GM18909 (cell line): ENCODE measurements around the gene POLDIP2.
A peak's percentile ranks its signal among the peaks of the same experiment; 100 is the strongest.

ENCODE experiments used
- ATAC-seq: cut with Tn5 transposase; IDR thresholded peaks from one replicate; pipeline ENCODE4 v1.9.1; 2021; ENCODE audit warnings: mild to moderate bottlenecking; ENCODE audit not compliant: unreplicated experiment, poor library complexity

The POLDIP2 gene

DNA sequence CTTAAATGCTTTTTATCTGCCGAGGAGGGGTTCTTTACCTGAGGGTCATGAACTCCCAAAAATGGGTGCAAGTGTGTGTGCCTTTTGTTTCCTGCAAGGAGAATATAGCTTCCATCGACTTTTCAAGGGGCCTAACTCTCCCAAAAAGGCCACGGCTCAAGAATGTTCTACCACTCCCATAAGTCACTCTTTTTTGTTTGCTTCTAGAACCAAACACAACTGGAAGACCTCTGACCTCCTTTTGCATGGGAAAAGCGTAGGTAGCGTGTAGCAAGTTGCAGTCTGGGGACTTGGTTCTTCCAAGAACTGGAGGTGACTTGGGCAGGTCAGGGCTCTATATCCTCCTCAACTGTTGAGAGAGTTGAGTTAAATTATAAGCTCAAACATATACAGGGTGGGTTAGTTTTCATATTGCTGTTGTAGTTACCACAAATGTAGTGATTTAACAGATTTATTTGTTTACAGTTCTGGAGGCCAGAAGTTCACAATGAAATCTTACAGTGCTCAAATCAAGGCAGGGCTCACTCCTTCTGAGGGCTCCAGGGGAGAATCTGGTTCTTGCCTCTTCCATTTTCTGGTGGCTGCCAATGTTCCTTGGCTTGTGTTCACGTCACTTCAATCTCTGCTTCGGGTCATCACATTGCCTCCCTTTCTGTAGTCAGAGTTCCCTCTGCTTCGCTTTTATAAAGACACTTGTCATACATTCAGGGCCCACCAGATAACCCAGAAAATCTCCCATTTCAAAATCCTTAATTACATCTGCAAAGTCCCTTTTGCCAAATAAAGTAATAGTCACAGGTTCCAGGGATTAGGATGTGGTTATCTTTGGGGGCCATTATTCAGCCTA, 36.9 kb downstream of the POLDIP2 start:
- no peak for ATAC-seq

DNA sequence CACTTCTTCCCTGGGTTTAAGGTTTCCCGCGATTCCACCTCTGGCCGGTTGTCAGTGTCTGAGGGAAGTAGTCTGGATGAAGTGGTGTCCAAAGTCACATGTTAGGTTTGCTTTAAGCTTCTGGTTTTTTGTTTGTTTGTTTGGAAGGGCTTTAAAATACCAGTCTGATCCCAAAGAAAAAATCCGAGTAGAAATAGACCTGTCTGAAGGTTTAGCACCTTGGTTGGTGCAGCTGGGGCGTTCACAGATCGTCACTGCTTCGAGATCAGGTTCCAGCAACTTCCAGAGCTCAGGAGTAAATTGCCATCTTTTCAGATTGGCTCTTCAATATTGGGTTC, 37.8 kb downstream of the POLDIP2 start:
- no peak for ATAC-seq

DNA sequence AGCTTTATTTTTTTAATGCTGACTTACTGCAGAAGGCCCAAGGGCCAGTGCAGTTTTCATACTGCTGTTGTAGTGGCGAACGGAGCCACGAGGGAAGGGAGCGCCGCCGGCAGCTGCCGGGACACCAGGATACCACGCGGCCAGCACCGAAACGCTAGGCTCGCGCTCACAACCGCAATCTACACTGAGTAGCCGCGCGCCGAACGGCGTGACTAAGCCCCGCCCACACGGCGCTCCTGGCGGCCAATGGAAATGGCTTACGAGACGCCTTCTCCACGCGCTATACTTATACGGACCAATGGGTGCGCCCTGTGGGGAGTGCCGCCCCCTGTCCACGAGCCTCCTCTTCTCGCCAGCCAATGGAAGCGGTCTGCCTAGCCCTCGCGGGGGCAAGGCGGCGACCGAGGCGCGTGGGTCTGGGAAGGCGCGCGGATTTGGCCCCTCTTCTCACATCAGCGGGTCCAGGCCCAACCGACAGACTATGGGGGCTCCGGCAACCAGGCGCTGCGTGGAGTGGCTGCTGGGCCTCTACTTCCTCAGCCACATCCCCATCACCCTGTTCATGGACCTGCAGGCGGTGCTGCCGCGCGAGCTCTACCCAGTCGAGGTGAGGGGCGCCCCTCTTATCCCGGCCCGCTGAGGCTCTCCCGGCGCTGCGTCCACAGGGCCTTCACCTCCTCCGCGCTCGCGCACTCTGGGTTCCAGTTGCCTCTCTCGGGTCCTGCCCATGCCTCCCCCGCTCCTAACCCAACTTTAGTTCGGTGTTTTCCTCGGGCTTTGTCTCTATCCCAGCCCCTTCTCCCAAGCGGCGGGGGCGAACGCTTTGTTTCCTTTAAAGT, 38.3 kb downstream of the POLDIP2 start, which contains the start of gene TMEM97:
Gene TMEM97, plus strand, starts transcription at position 442 of the 839 bp plus-strand sequence. Its CDS starts 40 bp downstream, at position 482.
- peak; percentile 93 for ATAC-seq

DNA sequence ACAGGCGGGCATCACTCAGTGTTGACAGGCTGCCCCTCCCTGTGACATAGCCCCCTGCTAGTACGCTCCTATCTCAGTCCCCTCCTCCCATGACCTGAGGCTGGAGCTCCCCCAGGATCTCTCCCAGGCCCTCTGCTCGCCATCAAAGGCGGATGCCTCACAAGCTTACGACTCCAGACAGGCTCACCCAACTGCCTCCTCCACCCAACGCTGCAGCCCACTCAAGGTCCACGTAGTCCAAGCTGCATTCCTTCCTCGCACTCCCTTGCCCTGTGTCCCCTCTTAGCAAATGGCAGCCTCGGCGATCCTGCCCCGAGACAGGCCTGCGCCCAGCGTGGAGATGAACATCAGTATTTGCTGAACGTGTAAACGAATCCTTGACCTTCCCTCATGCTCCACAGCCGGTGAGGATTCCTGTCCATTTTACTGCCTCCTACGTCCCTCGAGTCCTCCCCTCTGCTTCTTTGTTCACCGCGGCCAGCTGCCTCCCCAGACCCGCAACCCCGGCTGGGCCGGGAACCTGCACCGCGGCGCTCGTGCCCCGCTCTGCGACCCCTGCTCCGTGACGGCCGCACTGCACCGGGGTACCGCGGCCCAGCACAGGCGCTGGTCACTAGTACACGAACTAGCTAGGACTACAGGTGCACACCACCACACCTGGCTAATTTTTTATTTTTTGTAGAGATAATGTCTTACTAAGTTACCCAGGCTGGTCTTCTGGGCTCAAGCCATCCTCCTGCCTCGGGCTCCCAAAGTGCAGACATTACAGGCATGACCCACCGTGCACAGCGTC, 39.2 kb downstream of the POLDIP2 start:
- peak; percentile 10 for ATAC-seq

DNA sequence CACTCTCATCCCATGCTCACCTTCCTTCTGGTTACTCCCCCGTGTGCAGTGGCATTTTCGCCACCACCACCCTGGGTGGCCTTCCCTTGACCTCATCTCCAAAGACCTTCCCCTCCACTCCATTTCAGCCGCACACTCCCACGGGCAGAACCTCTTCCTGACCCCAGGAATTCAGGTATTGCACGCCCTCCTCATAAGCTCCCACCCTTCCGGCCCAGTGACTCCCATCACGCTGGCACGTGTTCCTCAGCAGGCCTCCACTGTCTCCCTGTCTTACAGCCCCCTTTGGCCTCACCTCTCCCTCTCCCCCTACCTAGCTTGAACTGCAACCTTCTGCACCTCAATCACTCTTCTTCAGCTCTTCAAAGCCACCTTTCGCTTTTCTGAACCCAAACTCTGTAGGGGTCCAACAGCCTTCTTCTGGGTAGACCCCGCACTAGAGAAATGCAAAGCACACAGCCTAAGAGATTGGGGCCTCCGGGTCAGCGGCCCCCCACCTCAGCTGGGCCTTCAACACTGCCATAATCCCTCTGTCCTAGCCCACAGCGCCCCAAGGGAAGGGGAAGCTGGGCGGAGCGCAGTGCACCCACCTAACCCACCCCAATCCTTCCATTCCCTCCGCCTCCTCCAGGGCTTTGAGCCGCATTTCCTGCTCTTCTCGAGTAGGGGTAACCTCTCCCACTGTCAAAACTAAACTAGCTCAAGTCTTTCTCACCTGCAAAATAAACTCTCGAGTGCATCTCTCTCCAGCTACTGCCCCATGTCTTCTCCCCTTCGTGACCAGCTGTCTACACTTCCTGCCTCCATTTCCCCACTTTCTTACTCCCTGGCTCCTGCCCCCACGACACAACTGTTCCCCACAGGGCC, 40.0 kb downstream of the POLDIP2 start:
- ATAC-seq, result no peak

DNA sequence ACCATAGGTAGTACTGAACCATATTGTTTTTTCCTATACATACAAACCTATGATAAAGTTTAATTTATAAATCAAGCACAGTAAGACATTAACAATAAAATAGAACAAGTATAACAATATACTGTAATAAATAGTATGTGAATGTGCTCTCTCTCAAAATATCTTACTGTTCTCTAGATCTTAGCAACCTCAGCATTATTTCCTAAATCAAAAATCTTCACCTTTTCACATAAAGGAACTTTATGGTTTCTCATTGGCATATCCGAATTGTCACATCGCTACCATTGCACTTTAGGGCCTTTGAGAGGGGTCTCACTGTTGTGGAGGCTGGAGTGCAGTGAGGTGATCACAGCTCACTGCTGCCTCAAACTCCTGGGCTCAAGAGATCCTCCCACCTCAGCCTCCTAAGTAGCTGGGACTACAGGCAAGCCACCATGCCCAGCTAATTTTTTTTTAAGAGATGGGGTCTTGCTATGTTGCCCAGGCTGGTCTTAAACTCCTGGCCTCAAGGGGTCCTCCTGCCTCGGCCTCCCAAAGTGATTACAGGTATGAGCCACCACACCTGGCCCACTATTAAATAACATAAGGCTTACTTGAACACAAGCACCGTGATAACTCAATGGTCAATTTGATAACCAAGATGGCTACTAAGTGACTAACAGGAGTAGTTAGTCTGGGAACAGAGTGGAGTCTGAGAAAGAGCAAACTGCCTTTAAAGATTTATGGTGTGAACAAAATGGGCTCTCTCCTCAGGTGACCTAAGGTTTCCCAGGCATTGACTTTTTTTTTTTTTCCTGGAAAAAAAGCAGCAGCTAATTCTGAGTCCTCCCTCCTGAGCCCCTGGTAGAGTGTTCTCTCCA, 41.3 kb downstream of the POLDIP2 start:
- no peak for ATAC-seq

DNA sequence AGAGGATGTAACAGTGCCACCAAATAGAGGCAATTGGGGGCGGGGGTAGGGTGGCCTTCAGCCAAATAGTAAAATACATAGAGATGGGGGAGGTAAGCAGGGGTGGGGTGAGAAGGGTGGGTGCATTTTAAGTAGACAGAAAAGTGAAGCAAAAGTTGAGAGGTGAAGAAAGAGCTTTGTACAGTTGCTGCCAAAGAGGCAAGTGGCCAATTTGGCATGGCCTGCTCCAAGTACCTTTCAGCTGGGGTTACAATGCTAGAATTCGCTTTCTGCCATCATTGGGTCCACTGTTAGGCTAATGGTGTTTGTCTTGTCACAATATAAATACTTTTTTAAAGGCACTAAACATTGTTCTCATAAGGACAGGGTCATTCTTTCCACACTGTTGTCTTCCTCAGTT, 43.5 kb downstream of the POLDIP2 start:
- ATAC-seq, result no peak

DNA sequence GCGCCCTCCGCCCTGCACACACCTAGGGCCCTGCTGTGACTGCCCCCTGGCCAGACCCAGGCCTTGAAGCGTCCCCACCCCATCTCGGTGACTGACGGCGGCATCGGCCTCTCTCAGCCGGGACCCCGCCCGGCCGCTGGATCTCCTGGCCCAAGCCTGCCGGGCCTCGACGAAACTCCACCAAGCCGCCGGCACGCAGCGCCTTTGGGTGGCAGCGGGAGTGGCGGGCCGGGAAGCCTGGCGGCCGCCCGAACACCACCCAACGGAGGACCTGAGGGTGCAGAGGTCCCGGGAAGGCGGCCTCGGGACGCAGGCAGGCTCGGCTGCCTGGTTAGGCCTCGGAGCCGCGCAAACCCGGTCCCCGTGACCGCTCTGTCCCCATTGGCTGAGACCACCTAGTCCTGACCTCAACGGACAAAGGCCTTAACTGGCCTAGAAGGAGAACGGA, 50.3 kb downstream of the POLDIP2 start:
- ATAC-seq, result no peak

DNA sequence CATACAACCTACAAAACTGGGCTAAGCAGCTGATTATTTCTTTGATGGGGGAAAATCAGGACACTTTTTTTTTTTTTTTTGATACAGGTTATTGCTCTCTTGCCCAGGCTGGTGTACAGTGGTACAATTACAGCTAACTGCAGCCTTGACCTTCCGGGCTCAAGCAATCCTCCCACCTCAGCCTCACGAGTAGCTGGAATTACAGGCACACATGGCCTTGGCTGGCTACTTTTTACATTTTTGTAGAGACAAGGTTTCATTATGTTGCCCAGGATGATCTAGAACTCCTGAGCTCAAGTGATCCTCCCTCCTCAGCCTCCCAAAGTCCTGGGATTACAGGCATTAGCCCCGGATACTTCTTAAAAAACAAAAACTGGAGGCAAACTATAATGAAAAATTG, 58.9 kb downstream of the POLDIP2 start:
- no peak for ATAC-seq
